ENCODE results near the gene SPHK1.

SPHK1 gene

GRCh38 chr17:76365256-76365903 is 19.0 kb upstream of the SPHK1 start:
- Histone ChIP-seq H2AFZ (ENCODE audit: low read length, unreplicated experiment) (no peak overlapping the region), H3K4me3 (ENCODE audit: low read depth, low read length) (no peak overlapping the region), H3K79me2 (ENCODE audit: control insufficient read depth, insufficient read depth, low read length, unreplicated experiment) (no peaks in the 10 kb centered on the region), H3K4me1 (ENCODE audit: control insufficient read depth, insufficient read depth, low read length, unreplicated experiment) (peaks cover 17% of the 10 kb centered on the region), H3K27me3 (ENCODE audit: insufficient read depth, low read length) (no peaks in the 10 kb centered on the region), H3K27ac (ENCODE audit: low read depth, low read length) (no peak overlapping the region), H3K36me3 (ENCODE audit: insufficient read depth, low read length) (no peaks in the 10 kb centered on the region)

GRCh38 chr17:76366247-76366646 is 18.2 kb upstream of the SPHK1 start:
- Histone ChIP-seq H3K27ac (ENCODE audit: low read depth, low read length) (no peak overlapping the region), H3K4me1 (ENCODE audit: control insufficient read depth, insufficient read depth, low read length, unreplicated experiment) (peaks cover 22% of the 10 kb centered on the region), H3K4me3 (ENCODE audit: low read depth, low read length) (no peak overlapping the region), H3K36me3 (ENCODE audit: insufficient read depth, low read length) (no peaks in the 10 kb centered on the region), H3K27me3 (ENCODE audit: insufficient read depth, low read length) (no peaks in the 10 kb centered on the region), H3K79me2 (ENCODE audit: control insufficient read depth, insufficient read depth, low read length, unreplicated experiment) (no peaks in the 10 kb centered on the region), H2AFZ (ENCODE audit: low read length, unreplicated experiment) (no peak overlapping the region)

- H3K4me1 ChIP-seq (ENCODE audit: control insufficient read depth, insufficient read depth, low read length, unreplicated experiment), result peaks cover 24% of the 10 kb centered on the region
- no peak overlapping the region for H3K4me3 ChIP-seq (ENCODE audit: low read depth, low read length)
- no peaks in the 10 kb centered on the region for H3K36me3 ChIP-seq (ENCODE audit: insufficient read depth, low read length)
- H3K27me3 ChIP-seq (ENCODE audit: insufficient read depth, low read length), result no peaks in the 10 kb centered on the region
- H3K79me2 ChIP-seq (ENCODE audit: control insufficient read depth, insufficient read depth, low read length, unreplicated experiment), result no peaks in the 10 kb centered on the region
- H3K27ac ChIP-seq (ENCODE audit: low read depth, low read length), result no peak overlapping the region
- no peak overlapping the region for H2AFZ ChIP-seq (ENCODE audit: low read length, unreplicated experiment)
These were observed 16.8 kb upstream of the SPHK1 start for GRCh38 chr17:76367642-76368041.

- Histone ChIP-seq H3K4me3 (ENCODE audit: low read depth, low read length) (no peak overlapping the region), H3K27me3 (ENCODE audit: insufficient read depth, low read length) (no peaks in the 10 kb centered on the region), H3K36me3 (ENCODE audit: insufficient read depth, low read length) (no peaks in the 10 kb centered on the region), H3K79me2 (ENCODE audit: control insufficient read depth, insufficient read depth, low read length, unreplicated experiment) (no peaks in the 10 kb centered on the region), H3K4me1 (ENCODE audit: control insufficient read depth, insufficient read depth, low read length, unreplicated experiment) (peaks cover 30% of the 10 kb centered on the region), H2AFZ (ENCODE audit: low read length, unreplicated experiment) (no peak overlapping the region), H3K27ac (ENCODE audit: low read depth, low read length) (no peak overlapping the region)
These were observed 15.9 kb upstream of the SPHK1 start for GRCh38 chr17:76368545-76368944.

- no peaks in the 10 kb centered on the region for H3K36me3 ChIP-seq (ENCODE audit: insufficient read depth, low read length)
- peaks cover 30% of the 10 kb centered on the region for H3K4me1 ChIP-seq (ENCODE audit: control insufficient read depth, insufficient read depth, low read length, unreplicated experiment)
- H3K27me3 ChIP-seq (ENCODE audit: insufficient read depth, low read length), result no peaks in the 10 kb centered on the region
- no peaks in the 10 kb centered on the region for H3K79me2 ChIP-seq (ENCODE audit: control insufficient read depth, insufficient read depth, low read length, unreplicated experiment)
- H3K4me3 ChIP-seq (ENCODE audit: low read depth, low read length), result no peak overlapping the region
- H3K27ac ChIP-seq (ENCODE audit: low read depth, low read length), result peak overlapping the region; percentile 98; the same call in 1 of the 2 replicates
- H2AFZ ChIP-seq (ENCODE audit: low read length, unreplicated experiment), result no peak overlapping the region
These were observed 15.0 kb upstream of the SPHK1 start for GRCh38 chr17:76369379-76369778.

- no peaks in the 10 kb centered on the region for H3K27me3 ChIP-seq (ENCODE audit: insufficient read depth, low read length)
- peak overlapping the region; percentile 98 for H3K27ac ChIP-seq (ENCODE audit: low read depth, low read length)
- H2AFZ ChIP-seq (ENCODE audit: low read length, unreplicated experiment), result no peak overlapping the region
- peaks cover 30% of the 10 kb centered on the region for H3K4me1 ChIP-seq (ENCODE audit: control insufficient read depth, insufficient read depth, low read length, unreplicated experiment)
- H3K36me3 ChIP-seq (ENCODE audit: insufficient read depth, low read length), result no peaks in the 10 kb centered on the region
- H3K79me2 ChIP-seq (ENCODE audit: control insufficient read depth, insufficient read depth, low read length, unreplicated experiment), result no peaks in the 10 kb centered on the region
- H3K4me3 ChIP-seq (ENCODE audit: low read depth, low read length), result no peak overlapping the region
These were observed 14.6 kb upstream of the SPHK1 start for GRCh38 chr17:76369804-76370203.

GRCh38 chr17:76370261-76370993 is 14.0 kb upstream of the SPHK1 start:
- Histone ChIP-seq H3K4me3 (ENCODE audit: low read depth, low read length) (peak overlapping the region; percentile 18), H3K79me2 (ENCODE audit: control insufficient read depth, insufficient read depth, low read length, unreplicated experiment) (no peaks in the 10 kb centered on the region), H3K36me3 (ENCODE audit: insufficient read depth, low read length) (no peaks in the 10 kb centered on the region), H3K4me1 (ENCODE audit: control insufficient read depth, insufficient read depth, low read length, unreplicated experiment) (peaks cover 30% of the 10 kb centered on the region), H3K27me3 (ENCODE audit: insufficient read depth, low read length) (no peaks in the 10 kb centered on the region), H3K27ac (ENCODE audit: low read depth, low read length) (peak overlapping the region; percentile 98), H2AFZ (ENCODE audit: low read length, unreplicated experiment) (no peak overlapping the region)

- H3K36me3 ChIP-seq (ENCODE audit: insufficient read depth, low read length), result no peaks in the 10 kb centered on the region
- peak overlapping the region; percentile 98 for H3K27ac ChIP-seq (ENCODE audit: low read depth, low read length)
- H3K79me2 ChIP-seq (ENCODE audit: control insufficient read depth, insufficient read depth, low read length, unreplicated experiment), result no peaks in the 10 kb centered on the region
- peak overlapping the region; percentile 27; the same call in 1 of the 2 replicates for H3K4me3 ChIP-seq (ENCODE audit: low read depth, low read length)
- no peaks in the 10 kb centered on the region for H3K27me3 ChIP-seq (ENCODE audit: insufficient read depth, low read length)
- no peak overlapping the region for H2AFZ ChIP-seq (ENCODE audit: low read length, unreplicated experiment)
- peaks cover 38% of the 10 kb centered on the region for H3K4me1 ChIP-seq (ENCODE audit: control insufficient read depth, insufficient read depth, low read length, unreplicated experiment)
These were observed 12.5 kb upstream of the SPHK1 start for GRCh38 chr17:76371656-76372628.

- Histone ChIP-seq H3K4me3 (ENCODE audit: low read depth, low read length) (no peak overlapping the region), H3K27ac (ENCODE audit: low read depth, low read length) (peak overlapping the region; percentile 37), H3K4me1 (ENCODE audit: control insufficient read depth, insufficient read depth, low read length, unreplicated experiment) (peaks cover 25% of the 10 kb centered on the region), H2AFZ (ENCODE audit: low read length, unreplicated experiment) (no peak overlapping the region), H3K79me2 (ENCODE audit: control insufficient read depth, insufficient read depth, low read length, unreplicated experiment) (no peaks in the 10 kb centered on the region), H3K36me3 (ENCODE audit: insufficient read depth, low read length) (no peaks in the 10 kb centered on the region), H3K27me3 (ENCODE audit: insufficient read depth, low read length) (no peaks in the 10 kb centered on the region)
These were observed 7.9 kb upstream of the SPHK1 start for GRCh38 chr17:76376318-76377133.

All from ACC112 (cell line).